Right cardiac atrium (tissue), 5 donors: ENCODE measurements around the gene ATP6V0B. TPM values are rescaled to one million over a fixed set of nuclear protein-coding genes. Genes with fewer than 3 reads are reported as not detected.

Source experiments
- ATAC-seq, 2 donors: fragments of 200-7000 bp; cut with Tn5 transposase; one replicate each; pipeline versions ENCODE4 v1.8.0 to v1.9.1; 2020; ENCODE audit warnings: moderate library complexity in 2 of 2, mild to moderate bottlenecking in 1 of 2
- DNase-seq, 3 donors: peaks; one replicate each; pipeline ENCODE4 v3.0.0-alpha.2; 2020
- H3K27ac ChIP-seq: one replicate; pipeline ENCODE4 v1.5.1; 2013; ENCODE audit warnings: mild to moderate bottlenecking, low read length, control low read depth, moderate library complexity
- H3K27me3 ChIP-seq: one replicate; pipeline ENCODE4 v1.6.1; 2013; ENCODE audit not compliant: control insufficient read depth, insufficient read depth
- H3K4me1 ChIP-seq: one replicate; pipeline ENCODE4 v1.6.1; 2013; ENCODE audit warnings: low read length; ENCODE audit not compliant: control insufficient read depth, insufficient read depth
- H3K4me3 ChIP-seq: one replicate; pipeline ENCODE4 v1.5.1; 2013; ENCODE audit warnings: low read length, control low read depth
- H3K9me3 ChIP-seq: one replicate; pipeline ENCODE4 v1.6.1; 2013; ENCODE audit warnings: low read length; ENCODE audit not compliant: control insufficient read depth
- WGBS: extraction: QIAGEN DNeasy Blood & Tissue Kit; methylation state at CpG from one replicate; pipeline ENCODE4 v1.1.7; 2013; 5-methylcytosine and 5-hydroxymethylcytosine counted together
- intact Hi-C, 4 donors: fragments of 100-400 bp; cut with DNase I; formaldehyde crosslinking; loops; one replicate each; pipeline versions ENCODE4 v1.11.0 to v1.14.0; 2022 to 2023
- long read RNA-seq, 4 donors: library from polyadenylated mRNA; unstranded; transcript quantifications; one replicate each; pipeline ENCODE4 v2.0.0, GENCODE V29; 2020 to 2021
- polyA plus RNA-seq: library from polyadenylated mRNA; stranded (reverse); fragments of 200-250 nt; gene quantifications from one replicate; pipeline ENCODE4 v1.2.3, GENCODE V29; 2013
- total RNA-seq, 4 donors: library from RNA; stranded (reverse); fragmentation: NEBNext Ultra II Directional; extraction: Animal tissue kit (Norgen Biotek cat#: 25700); gene quantifications; one replicate each; pipeline ENCODE4 v1.2.1, GENCODE V29; 2021
- donor health status: healthy with polysubstance abuse.
- donor health status: DM: no; HTN: yes; CAD: no.
- donor health status: DM: no; HTN: no; CAD: no.
- donor health status: DM: no; HTN: yes; CAD: no; lungs with severe emphysema.
- donor health status: DM: yes; HTN: yes; CAD: no.

ATP6V0B gene
- total RNA-seq (100 to 1,000 TPM in 2 of 4 donors, 10 to 100 TPM in 2; 76.9 to 118 (median 99.2) TPM), polyA plus RNA-seq (111 TPM)
- long read RNA-seq, donor 1, transcript ATP6V0B-201 (7 exons, 944 nt): minor isoform, 20 of 109 reads
- long read RNA-seq, donor 1, transcript ATP6V0B-205 (8 exons, 1,298 nt): major isoform, 76 of 109 reads
- long read RNA-seq, donor 1, partial matches to known transcripts: 2 of 109 reads
- long read RNA-seq, donor 1, other reads (novel, unspliced or antisense): 3 of 109 reads
- long read RNA-seq, donor 2, transcript ATP6V0B-201 (7 exons, 944 nt): minor isoform, 16 of 75 reads
- long read RNA-seq, donor 2, transcript ATP6V0B-205 (8 exons, 1,298 nt): major isoform, 51 of 75 reads
- long read RNA-seq, donor 2, partial matches to known transcripts: 1 of 75 reads
- long read RNA-seq, donor 2, other reads (novel, unspliced or antisense): 4 of 75 reads
- long read RNA-seq, donor 3, transcript ATP6V0B-211 (6 exons, 825 nt): minor isoform, 11 of 198 reads
- long read RNA-seq, donor 3, transcript ATP6V0B-201 (7 exons, 944 nt): minor isoform, 23 of 198 reads
- long read RNA-seq, donor 3, transcript ATP6V0B-205 (8 exons, 1,298 nt): major isoform, 153 of 198 reads
- long read RNA-seq, donor 3, partial matches to known transcripts: 0 of 198 reads
- long read RNA-seq, donor 3, other reads (novel, unspliced or antisense): 9 of 198 reads
- long read RNA-seq, donor 4, transcript ATP6V0B-205 (8 exons, 1,298 nt): major isoform, 23 of 35 reads
- long read RNA-seq, donor 4, transcript ATP6V0B-201 (7 exons, 944 nt): minor isoform, 8 of 35 reads
- long read RNA-seq, donor 4, partial matches to known transcripts: 1 of 35 reads
- long read RNA-seq, donor 4, other reads (novel, unspliced or antisense): 2 of 35 reads

DNA sequence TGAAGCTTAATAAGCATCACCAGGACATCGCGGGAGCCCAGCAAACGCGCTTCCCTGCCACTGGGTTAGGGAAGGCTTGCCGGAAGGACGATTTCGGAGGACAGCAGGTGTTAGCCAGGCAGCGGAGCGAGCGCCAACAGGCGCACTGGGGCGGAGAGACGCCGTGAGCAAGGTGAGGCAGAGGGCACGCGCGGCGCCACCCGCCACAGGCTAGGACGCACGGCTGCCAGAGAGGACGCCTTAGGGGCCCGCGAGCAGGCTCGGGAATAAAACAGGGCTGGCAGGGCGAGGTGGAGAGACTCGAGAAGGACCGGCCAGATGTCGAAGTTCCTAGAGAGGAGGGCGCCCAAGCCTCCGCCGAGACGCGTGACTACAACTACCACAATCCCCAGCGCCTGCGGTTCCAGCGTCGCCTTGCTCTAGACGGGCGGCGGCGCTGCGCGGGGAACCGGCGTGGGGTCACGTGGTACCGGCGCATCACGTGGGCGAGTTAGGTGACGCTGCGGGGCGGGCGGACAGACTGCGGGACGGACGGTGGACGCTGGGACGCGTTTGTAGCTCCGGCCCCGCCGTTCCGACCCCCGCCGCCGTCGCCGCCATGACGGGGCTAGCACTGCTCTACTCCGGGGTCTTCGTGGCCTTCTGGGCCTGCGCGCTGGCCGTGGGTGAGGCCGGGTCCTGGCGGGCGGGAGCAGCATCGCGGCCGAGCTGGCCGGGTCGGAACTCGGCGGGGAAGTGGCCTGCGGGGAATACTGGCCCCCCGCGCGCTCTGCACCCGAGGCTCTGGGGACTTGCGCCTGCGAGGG lies at the start of gene ATP6V0B:
Gene ATP6V0B, plus strand, starts transcription at position 518 of the 806 bp plus-strand sequence. Its CDS starts 81 bp downstream, at position 599.
- H3K27ac ChIP-seq: peak within 1 kb of the TSS; percentile 77
- no peaks in the 10 kb centered on the region for H3K9me3 ChIP-seq
- H3K4me3 ChIP-seq: peak within 1 kb of the TSS; percentile 64
- ATAC-seq: peak; percentile 87 to 90
- H3K4me1 ChIP-seq: peaks cover 5% of the 10 kb centered on the region
- DNase-seq: peak; percentile 97 to 99 (median 99)
- under 1% methylated on average over 93 of the region's 93 CpGs for WGBS
- intact Hi-C loops: no loop called here
- H3K27me3 ChIP-seq: no peaks in the 10 kb centered on the region

DNA sequence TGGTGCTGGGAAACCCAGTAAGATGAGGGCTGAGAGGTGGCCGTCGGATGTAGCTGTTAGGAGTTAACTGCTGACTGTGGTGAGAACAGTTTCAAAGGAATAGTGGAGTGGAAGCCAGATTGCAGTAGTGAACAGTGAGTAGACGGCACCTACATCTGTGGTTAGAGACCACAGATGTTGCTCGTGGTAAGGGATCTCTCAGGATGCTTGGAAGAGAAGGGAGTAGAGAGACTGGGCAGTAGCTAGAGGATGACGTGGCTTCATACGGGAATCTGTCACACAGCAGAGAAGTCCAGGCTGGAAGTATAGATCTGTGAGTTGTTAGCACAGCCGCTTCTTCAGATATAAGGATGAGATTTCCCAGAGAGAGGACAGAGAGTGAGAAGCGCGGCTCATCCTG lies 48.9 kb upstream of the ATP6V0B start:
- Histone ChIP-seq H3K27ac (no peak overlapping the region), H3K4me3 (no peak overlapping the region), H3K9me3 (no peaks in the 10 kb centered on the region), H3K4me1 (no peaks in the 10 kb centered on the region), H3K27me3 (no peaks in the 10 kb centered on the region)
- no peak for DNase-seq
- intact Hi-C loops: no loop called here
- 91% methylated on average over 9 of the region's 9 CpGs for WGBS
- no peak for ATAC-seq

DNA sequence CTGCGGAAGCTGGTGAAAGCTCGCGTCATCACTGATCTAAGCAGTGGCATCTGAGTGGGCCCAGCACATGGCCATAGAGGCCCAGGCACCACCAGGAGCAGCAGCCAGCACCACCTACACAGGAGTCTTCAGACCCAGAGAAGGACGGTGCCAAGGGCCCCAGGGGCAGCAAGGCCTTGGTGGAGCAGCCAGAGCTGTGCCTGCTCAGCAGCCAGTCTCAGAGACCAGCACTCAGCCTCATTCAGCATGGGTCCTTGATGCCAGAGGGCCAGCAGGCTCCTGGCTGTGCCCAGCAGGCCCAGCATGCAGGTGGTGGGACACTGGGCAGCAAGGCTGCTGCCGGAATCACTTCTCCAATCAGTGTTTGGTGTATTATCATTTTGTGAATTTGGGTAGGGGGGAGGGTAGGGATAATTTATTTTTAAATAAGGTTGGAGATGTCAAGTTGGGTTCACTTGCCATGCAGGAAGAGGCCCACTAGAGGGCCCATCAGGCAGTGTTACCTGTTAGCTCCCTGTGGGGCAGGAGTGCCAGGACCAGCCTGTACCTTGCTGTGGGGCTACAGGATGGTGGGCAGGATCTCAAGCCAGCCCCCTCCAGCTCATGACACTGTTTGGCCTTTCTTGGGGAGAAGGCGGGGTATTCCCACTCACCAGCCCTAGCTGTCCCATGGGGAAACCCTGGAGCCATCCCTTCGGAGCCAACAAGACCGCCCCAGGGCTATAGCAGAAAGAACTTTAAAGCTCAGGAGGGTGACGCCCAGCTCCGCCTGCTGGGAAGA lies 44.4 kb upstream of the ATP6V0B start:
- Histone ChIP-seq H3K4me3 (no peak overlapping the region), H3K27ac (no peak overlapping the region), H3K27me3 (no peaks in the 10 kb centered on the region), H3K9me3 (no peaks in the 10 kb centered on the region), H3K4me1 (no peaks in the 10 kb centered on the region)
- no peak for DNase-seq
- 95% methylated on average over 10 of the region's 10 CpGs for WGBS
- intact Hi-C loops: loop anchor here in 1 of 4 donors (5.0 kb wide), 1 partner anchor 168 kb away; no protein-coding TSS in a partner anchor
- ATAC-seq: no peak

GRCh38 chr1:43930949-43931275 lies 43.8 kb upstream of the ATP6V0B start:
- H3K4me1 ChIP-seq: peaks cover 2% of the 10 kb centered on the region
- DNase-seq: no peak
- no peak overlapping the region for H3K27ac ChIP-seq
- 86% methylated on average over 4 of the region's 4 CpGs for WGBS
- intact Hi-C loops: loop anchor here in 1 of 4 donors (5.0 kb wide), 1 partner anchor 169 kb away; no protein-coding TSS in a partner anchor
- H3K4me3 ChIP-seq: no peak overlapping the region
- no peaks in the 10 kb centered on the region for H3K9me3 ChIP-seq
- H3K27me3 ChIP-seq: no peaks in the 10 kb centered on the region
- no peak for ATAC-seq

GRCh38 chr1:43931711-43932660 lies 42.8 kb upstream of the ATP6V0B start:
- no peaks in the 10 kb centered on the region for H3K27me3 ChIP-seq
- intact Hi-C loops: loop anchor here in 1 of 4 donors (5.0 kb wide), 1 partner anchor 170 kb away; no protein-coding TSS in a partner anchor
- WGBS: 87% methylated on average over 13 of the region's 13 CpGs
- H3K27ac ChIP-seq: no peak overlapping the region
- ATAC-seq: no peak
- H3K4me3 ChIP-seq: no peak overlapping the region
- H3K4me1 ChIP-seq: peaks cover 4% of the 10 kb centered on the region
- H3K9me3 ChIP-seq: no peaks in the 10 kb centered on the region
- no peak for DNase-seq

GRCh38 chr1:43932786-43933385 lies 41.9 kb upstream of the ATP6V0B start:
- Histone ChIP-seq H3K27me3 (no peaks in the 10 kb centered on the region), H3K9me3 (no peaks in the 10 kb centered on the region), H3K4me1 (peaks cover 4% of the 10 kb centered on the region), H3K27ac (no peak overlapping the region), H3K4me3 (no peak overlapping the region)
- WGBS: 29% methylated on average over 8 of the region's 8 CpGs
- intact Hi-C loops: loop anchor here in 1 of 4 donors (5.0 kb wide), 1 partner anchor 171 kb away; no protein-coding TSS in a partner anchor
- DNase-seq (no peak), ATAC-seq (no peak)

DNA sequence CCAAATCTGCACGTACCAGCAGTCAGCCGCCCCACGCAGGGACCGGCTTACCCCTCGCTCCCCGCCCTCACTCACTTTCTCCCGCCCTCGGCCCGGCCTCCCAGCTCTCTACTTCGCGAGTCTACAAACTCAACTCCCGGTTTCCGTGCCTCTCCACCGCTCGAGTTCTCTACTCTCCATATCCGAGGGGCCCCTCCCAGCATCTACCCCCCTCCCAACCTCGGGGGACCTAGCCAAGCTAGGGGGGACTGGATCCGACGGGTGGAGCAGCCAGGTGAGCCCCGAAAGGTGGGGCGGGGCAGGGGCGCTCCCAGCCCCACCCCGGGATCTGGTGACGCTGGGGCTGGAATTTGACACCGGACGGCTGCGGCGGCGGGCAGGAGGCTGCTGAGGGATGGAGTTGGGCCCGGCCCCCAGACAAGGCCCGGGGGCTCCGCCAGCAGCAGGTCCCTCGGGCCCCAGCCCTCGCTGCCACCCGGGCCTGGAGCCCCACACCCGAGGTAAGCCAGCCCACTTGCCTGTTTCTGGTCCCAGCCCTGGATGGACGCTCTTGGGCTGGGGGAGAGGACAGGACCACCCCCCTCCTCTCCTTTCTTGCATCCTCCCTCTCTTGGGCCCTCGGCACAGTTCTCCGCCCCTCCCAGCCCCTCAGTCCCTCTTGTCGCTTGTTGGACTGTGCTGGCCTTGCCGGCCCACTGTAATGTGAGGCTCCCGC lies 41.2 kb upstream of the ATP6V0B start, which contains the start of gene ARTN:
Gene ARTN, plus strand, starts transcription at position 416 of the 715 bp plus-strand sequence. CDS start 1,856 bp downstream, outside the sequence.
- H3K9me3 ChIP-seq: no peaks in the 10 kb centered on the region
- DNase-seq (peak in 1 of 3 donors; percentile 36), ATAC-seq (peak; percentile 1 to 2)
- peak within 1 kb of the TSS; percentile 31 for H3K4me3 ChIP-seq
- intact Hi-C loops: loop anchor here in 2 of 4 donors (2.0 to 5.0 kb wide), 2 partner anchors 171 kb away; no protein-coding TSS in a partner anchor
- H3K4me1 ChIP-seq: peaks cover 4% of the 10 kb centered on the region
- H3K27ac ChIP-seq: no peak within 1 kb of the TSS
- H3K27me3 ChIP-seq: no peaks in the 10 kb centered on the region
- 2% methylated on average over 42 of the region's 42 CpGs for WGBS

GRCh38 chr1:43934101-43934985 lies 40.4 kb upstream of the ATP6V0B start:
- intact Hi-C loops: loop anchor here in 2 of 4 donors (2.0 to 5.0 kb wide), 2 partner anchors 172 kb away; no protein-coding TSS in a partner anchor
- Histone ChIP-seq H3K9me3 (no peaks in the 10 kb centered on the region), H3K4me3 (no peak overlapping the region), H3K27me3 (no peaks in the 10 kb centered on the region), H3K4me1 (peaks cover 4% of the 10 kb centered on the region), H3K27ac (no peak overlapping the region)
- WGBS: 32% methylated on average over 13 of the region's 13 CpGs
- DNase-seq (peak in 2 of 3 donors; percentile 80 to 81), ATAC-seq (peak; percentile 31 to 53)
